Activated CD4-positive, CD25-positive, alpha-beta regulatory T cell (primary cell): ENCODE measurements around the gene MED27.
"Not testable (repeated sequence)": the region's sequence is repeated elsewhere in the genome, so short reads cannot be mapped to it uniquely, and the experiment has no call there.

ENCODE experiments used
- DNase-seq, 4 experiments: peaks; one replicate each; lab custom pipeline; 2025; lab: John Stamatoyannopoulos, UW

MED27 gene

GRCh38 chr9:132075853-132076252, 3.8 kb downstream of the MED27 start:
- no peak for DNase-seq

DNA sequence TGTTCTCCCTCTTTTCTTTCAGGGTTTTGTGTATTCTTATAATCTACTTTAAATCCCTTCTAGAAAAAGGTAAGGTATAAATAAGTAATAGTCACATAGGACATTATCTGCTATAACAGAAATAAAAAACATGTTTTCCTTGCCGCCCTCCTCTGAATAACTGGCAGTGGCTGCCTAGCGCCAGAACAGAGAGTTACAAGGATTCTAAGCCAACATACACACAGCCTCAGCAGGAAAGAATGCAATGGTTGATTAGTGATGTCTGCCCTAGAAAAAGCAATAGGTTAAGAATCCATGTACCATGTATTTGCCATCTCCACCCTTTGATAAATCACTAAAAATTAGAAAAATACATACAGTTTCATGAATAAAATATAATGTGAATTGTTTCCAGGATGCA, 4.9 kb downstream of the MED27 start:
- no peak for DNase-seq

DNA sequence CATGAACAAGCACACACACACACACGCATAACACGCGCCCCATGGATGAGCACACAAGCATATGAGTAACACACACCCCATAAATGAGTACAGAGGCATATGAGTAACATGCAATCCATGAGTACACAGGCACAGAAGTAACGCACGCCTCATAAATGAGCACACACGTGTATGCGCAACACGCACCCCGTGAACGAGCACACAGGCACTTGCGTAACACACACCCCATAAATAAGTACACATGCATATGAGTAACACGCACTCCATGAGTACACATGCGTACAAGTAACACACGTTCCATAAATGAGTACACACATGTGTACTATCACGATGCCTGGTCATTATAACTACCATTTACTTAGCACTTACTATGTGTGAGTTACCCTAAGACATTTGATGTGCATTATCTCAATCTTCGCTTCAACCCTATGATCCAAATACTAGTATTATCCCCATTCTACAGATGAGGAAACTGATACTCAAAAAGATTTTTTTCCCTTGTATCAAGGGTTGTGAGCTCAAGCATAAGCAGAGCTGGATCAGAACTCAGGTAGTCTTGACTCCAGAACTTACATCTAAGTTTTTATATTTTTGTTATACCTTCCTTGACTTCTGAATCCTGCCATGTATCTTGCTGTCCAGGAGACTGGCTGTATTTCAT, 7.7 kb downstream of the MED27 start:
- DNase-seq, result no peak

GRCh38 chr9:132069046-132069898, 10.4 kb downstream of the MED27 start:
- DNase-seq, result no peak

- no peak for DNase-seq
Observed at GRCh38 chr9:132068605-132069004, 11.1 kb downstream of the MED27 start.

GRCh38 chr9:132066511-132066910, 13.2 kb downstream of the MED27 start:
- no peak for DNase-seq

- DNase-seq, result no peak
Observed at GRCh38 chr9:132066057-132066456, 13.6 kb downstream of the MED27 start.

DNA sequence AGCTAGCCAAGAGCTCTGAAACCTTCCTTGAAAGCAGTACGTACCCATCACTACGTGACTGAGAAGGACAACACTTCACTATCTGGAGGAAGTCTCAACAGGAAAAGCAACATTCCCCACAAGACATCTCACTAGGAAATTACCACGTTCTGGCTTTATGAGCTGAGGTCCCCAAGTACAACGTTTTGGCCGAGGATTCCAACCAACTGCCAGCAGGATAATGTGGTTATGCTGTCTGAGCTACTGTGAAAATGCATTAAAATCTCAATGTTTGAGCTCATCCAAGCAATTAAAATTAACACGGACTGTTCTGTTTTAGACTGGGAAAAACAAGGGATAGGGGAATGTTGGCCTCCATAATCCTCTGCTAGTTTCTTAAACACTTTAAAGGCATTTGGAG, 16.4 kb downstream of the MED27 start:
- DNase-seq, result no peak

DNA sequence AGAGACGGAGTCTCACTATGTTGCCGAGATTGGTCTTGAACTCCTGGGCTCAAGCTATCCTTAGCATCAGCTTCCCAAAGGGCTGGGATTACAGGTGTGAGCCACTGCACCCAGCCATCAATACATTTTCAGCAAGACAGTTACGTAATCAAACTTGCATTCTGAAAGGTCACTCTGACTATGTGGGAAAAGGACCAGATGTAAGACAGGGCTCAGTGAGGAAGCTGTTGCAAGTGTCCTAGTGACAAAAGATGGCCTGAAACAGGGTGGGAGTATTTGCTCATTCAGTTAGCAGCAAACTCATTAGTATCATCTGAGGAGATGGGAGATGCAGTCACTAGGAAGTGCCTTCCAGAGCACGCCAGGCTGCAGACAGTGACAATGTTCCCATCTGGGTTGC, 16.9 kb downstream of the MED27 start:
- DNase-seq, result no peak

DNA sequence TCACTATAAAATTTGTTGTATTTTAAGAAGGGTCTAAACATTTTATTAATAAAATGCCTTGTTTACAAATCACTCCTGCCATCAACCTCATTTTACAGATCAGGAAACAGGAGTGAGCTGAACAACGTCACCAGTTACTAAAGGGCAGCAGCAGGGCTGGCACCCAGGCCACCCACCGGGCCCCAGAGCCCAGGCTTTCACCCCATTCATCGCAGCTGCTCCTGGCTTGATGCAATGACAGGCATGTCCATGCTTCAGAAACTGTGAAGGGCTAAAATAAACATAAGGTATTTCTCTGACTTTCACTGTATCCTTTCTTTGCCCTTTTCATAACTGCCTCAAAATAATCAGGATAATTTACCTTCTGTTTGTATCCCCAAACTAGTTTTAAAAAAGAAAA, 18.1 kb downstream of the MED27 start:
- DNase-seq, result no peak

DNA sequence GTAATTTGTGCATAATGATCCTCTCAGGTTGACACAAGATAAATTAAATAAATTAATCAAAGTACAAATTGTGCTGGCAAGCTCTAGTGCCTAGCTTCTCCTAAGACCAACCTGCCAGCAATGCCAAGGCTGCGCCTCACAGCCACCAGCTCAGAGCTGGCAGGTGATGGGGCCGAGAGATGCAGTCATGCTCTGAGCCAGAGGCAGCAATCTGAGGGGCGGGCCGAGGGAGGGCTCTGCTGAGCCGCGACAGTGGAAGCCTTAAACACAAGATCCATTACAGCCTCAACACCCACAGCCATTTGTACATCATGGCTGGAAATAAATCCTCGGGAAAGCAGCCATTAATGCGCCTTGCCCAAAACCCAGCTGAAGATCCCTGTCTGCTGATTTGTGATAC, 20.3 kb downstream of the MED27 start:
- no peak for DNase-seq

DNA sequence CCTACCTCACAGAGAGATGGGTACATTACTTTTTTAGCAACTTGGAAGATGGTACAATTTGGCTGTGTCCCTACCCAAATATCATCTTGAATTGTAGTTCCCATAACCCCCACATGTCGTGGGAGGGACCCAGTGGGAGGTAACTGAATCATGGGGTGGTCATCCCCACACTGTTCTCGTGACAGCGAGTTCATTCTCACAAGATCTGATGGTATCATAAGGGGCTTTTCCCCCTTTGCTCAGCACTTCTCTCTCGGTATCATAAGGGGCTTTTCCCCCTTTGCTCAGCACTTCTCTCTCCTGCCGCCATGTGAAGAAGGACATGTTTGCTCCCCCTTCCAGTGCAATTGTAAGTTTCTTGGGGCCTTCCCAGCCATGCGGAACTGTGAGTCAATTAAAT, 21.4 kb downstream of the MED27 start:
- DNase-seq, result not testable (repeated sequence)

DNA sequence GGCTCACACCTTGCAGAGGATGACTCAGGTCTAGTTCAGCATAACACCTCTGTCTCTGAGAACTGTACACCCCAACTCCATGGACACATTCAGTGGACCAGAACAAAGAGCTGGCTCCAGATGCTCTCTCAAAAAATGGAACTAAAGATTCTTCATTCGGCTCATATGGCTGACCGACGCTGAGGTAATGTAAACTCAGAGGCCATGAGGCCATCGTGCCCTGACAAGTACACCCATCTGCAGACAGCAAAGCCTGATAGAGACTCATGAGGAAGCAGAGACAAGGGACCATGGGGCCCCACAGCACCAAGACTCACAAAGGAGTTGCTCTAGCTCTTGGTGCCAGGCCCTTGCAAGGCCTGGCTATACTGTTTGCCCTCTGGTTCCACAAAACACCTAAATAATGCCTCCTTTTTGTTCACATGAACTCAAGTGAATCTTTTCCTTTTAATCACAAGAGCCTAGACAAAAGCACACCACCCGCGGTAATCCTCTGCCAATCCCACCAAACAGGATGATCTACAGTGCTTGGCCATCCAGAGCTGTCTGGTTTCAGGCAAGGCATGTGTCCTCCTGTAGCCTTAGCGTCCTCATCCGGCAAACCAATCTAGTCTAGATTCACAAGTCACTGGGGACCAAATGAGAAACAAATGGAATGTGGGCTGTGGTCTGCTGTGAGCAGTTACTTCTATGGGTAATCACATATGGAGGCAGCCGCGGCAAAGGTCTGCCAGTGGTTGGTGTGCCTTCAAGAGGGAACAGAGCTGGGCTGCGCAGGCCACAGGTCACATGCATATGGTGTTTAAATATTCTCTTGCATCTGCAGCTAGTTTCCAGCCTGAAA, 22.7 kb downstream of the MED27 start:
- no peak for DNase-seq

DNA sequence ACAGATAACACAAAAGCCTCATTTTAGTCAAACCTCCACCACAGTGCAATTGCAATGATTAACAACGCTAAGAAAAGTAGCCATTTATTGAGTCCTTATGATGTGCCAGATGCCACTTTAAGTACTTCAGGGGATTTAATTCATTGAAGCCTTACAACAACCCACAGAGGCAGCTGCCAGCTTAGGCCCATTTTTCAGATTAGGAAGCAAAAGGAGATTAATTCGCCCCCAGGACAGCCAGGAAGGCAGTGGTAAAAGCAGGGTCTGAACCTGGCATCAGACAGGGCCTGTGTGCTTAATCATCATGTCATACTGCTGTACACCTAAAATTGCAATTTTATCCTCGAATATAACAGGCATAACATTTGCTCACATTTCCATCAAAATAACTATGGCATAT, 23.9 kb downstream of the MED27 start:
- DNase-seq, result no peak

DNA sequence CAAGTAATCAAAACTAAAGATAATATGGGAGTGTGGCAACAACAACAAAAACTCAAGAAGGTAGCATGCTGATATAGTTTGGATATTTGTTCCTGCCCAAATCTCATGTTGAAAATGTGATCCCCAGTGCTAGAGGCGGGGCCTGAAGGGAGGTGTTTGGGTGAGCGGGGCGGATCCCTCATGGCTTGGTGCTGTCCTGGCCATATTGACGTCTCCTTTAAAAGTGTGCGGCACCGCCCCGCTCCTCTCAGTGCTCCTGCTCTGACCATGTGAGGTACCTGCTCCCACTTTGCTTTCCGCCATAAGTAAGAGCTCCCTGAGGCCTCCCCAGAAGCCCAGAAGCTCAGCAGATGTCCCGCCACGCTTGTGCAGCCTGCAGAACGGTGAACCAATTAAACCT, 25.6 kb downstream of the MED27 start:
- no peak for DNase-seq

GRCh38 chr9:132049900-132050299, 29.8 kb downstream of the MED27 start:
- DNase-seq, result no peak

GRCh38 chr9:132049323-132049882, 30.3 kb downstream of the MED27 start:
- no peak for DNase-seq

GRCh38 chr9:132048201-132048600, 31.5 kb downstream of the MED27 start:
- no peak for DNase-seq

DNA sequence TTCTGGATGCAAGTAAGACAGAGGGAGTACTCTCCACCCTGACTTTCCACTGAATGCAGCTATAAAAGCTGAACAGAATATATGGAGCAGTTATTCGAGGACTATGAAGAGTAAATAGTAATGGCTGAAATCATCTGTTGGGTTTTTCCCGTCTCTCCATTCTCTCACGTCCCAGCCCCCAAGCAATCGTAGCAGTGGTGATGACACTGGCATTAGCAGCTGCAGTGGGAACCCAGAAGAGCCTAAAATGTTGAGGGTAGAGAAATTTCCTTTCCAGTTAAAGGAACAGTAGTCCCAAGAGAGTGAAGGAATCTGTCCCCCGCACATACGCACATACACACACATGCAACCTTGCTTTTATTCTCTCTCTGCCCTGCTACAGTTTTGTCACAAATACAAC, 33.2 kb downstream of the MED27 start:
- no peak for DNase-seq

DNA sequence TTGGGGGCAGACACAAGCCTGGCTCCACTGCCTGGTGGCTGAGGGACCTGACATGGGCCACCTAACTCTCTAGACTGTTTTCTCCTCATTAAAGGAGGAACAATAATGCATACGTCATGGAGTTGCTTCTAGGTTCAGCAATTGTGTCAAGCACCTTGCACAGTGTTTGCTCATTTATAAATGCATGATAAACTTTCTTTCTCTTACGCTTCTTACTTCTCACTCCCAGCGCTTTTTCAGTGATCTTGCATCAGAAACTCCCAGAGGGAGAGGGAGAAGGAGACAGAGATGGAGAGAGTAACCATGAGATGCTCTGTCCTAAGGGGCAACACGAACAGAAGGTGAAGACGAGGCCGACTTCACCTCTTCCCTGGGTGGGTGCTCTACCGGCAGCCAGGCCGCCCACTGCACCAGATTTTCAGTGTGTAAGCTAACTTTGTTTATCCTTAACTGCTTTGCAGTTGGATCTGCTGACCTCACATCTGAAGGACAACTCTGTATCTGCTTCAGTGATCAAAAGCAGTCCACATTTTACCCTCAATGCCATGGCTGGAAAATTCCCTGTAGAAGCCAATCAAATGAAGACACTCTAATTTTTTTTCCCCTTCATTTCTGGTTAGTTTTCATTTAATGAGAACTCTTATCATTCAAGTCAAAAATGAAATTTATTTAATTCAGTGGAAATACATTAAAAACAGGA, 35.3 kb downstream of the MED27 start:
- no peak for DNase-seq

DNA sequence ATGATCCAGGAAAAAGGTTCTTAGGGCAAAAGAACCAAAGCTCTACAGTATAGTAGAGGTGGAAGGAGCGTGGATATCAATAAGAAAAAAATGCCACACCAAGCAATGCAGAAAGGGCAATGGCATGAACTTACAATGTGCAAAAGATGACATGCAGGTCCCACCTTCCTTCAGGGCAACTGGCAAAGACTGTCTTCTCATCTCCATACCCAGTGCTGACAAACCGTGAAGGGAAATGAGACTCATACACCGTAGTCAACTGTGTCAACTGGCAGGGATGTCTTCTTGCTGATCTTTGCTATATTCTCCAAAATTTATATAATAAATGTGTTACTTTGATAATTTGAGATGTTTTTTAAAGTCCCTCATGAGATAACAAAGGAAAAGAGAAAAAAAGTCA, 36.0 kb downstream of the MED27 start:
- no peak for DNase-seq

- DNase-seq, result no peak
Observed at GRCh38 chr9:132042324-132042723, 37.3 kb downstream of the MED27 start.
